Motor neuron (in vitro differentiated cells): ENCODE data around the gene BIRC5. TPM values are rescaled to one million over a fixed set of nuclear protein-coding genes. Genes with fewer than 3 reads are reported as not detected.

ENCODE experiments used
- ATAC-seq, 8 experiments: fragments of 200-7000 bp; cut with Tn5 transposase; replicated peaks in 6 of 8; 2 replicates each; pipeline ENCODE4 v1.8.0; 2021; ENCODE audit warnings: mild to moderate bottlenecking in 8 of 8, moderate library complexity in 8 of 8
- H3K27ac ChIP-seq, 2 donors: fragments of 250-450 bp; sonication (Bioruptor Pico); 2 replicates each; pipeline ENCODE4 v1.9.0; 2021; ENCODE audit warnings: antibody characterized with exemption in 2 of 2, mild to moderate bottlenecking in 2 of 2, moderate library complexity in 1 of 2
- H3K4me1 ChIP-seq, 2 donors: fragments of 250-450 bp; sonication (Bioruptor Pico); replicated peaks in 1 of 2; 2 replicates each; pipeline ENCODE4 v1.6.1; 2021; ENCODE audit warnings: antibody characterized with exemption in 2 of 2, mild to moderate bottlenecking in 2 of 2, moderate library complexity in 1 of 2
- H3K4me3 ChIP-seq, 5 donors: fragments of 250-450 bp; sonication (Bioruptor Pico); 2 replicates each; pipeline ENCODE4 v1.9.0; 2021; ENCODE audit warnings: antibody characterized with exemption in 5 of 5, mild to moderate bottlenecking in 5 of 5, moderate library complexity in 4 of 5
- WGBS, 10 experiments: fragments of 450-650 bp; shearing (Covaris generic); methylation state at CpG; one replicate each; pipeline ENCODE4 v1.0.0; 2022; 5-methylcytosine and 5-hydroxymethylcytosine counted together
- in situ Hi-C, 9 experiments: fragments of 400-800 bp; cut with MboI; loops; one replicate each; pipeline ENCODE4 v1.15.0; 2021; ENCODE audit warnings: low sequenced_read_pairs in 9 of 9, low pct_unique_long_range_greater_than_20kb in 2 of 9; ENCODE audit not compliant: unreplicated experiment in 9 of 9
- total RNA-seq, 8 experiments: library from RNA; unstranded; fragments of 300-600 nt; gene quantifications; 2 replicates each; pipeline versions ENCODE4 v1.2.3 to v1.2.4, GENCODE V29; 2022

The BIRC5 gene
- total RNA-seq, 8 experiments from 2014 or later: 0.46 to 72.6 (median 3.1) TPM

DNA sequence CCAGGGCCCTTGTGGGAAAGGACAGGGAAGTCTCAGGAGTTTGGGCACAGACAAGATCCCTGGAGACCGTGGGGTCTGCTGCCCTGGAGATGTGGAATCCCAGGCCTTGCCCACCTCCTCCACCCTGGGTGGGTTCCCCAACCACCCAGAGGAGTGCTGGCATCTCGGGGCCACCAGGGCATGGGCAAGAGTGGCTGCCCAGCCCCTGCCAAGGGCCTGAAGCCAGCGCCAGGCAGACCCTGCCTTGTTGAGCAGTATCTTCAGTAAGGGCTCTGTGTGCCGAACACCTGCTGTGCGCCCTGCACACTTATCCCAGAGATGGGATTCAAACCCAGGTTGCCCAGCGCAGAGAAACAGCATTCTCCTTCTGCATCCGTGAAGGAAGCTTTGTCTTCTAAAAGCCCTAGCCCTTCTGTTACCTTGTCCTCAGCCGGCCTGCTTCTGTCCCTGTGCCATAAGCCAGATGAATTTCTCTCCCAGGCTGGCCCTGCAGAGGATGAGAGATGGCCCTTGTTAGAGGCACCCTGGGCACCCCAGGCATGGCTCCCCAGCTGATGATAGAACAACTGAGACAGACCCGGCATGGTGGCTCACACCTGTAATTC is 49.8 kb downstream of the BIRC5 start:
- Histone ChIP-seq H3K4me1 (peaks cover 17 to 24% of the 10 kb centered on the region in 2 donors), H3K27ac (no peak overlapping the region), H3K4me3 (no peak overlapping the region)
- in situ Hi-C loops: no loop called here
- ATAC-seq: peak in 3 of 8 experiments; percentile 4 to 8 (median 5)
- 40 to 100% (median 100%) methylated on average over 1 to 2 of the region's 9 CpGs; no CpG with 5 or more reads in 5 of the 10 experiments for WGBS, 10 experiments

DNA sequence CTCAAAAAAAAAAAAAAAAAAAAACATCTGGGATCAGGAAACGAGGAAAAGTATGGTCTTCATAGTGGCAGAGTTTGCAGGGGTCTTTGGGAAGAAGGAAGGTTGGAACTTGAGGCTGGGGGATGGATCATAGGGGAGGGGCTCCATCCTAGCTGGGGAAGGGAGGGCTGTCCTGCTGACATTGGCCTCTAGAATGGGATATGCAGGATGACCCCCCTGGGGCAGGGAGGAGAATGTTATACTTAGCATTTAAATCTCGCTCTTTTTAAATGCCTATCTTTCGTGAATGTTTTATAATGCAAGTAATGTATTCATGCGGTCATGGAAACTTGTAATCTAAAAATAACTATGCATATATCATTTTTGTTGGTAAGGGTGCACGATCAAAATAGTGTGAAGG is 50.5 kb downstream of the BIRC5 start:
- no peak overlapping the region for H3K27ac ChIP-seq
- ATAC-seq: peak in 3 of 8 experiments; percentile 10 to 67 (median 53)
- no peak overlapping the region for H3K4me3 ChIP-seq
- WGBS, 10 experiments: 0 to 100% (median 68%) methylated on average over 1 to 4 of the region's 5 CpGs
- in situ Hi-C loops: no loop called here
- H3K4me1 ChIP-seq: peaks cover 24 to 31% of the 10 kb centered on the region in 2 donors

- in situ Hi-C loops: no loop called here
- Histone ChIP-seq H3K27ac (no peak overlapping the region), H3K4me3 (no peak overlapping the region), H3K4me1 (peaks cover 30 to 36% of the 10 kb centered on the region in 2 donors)
- ATAC-seq: no peak
- 72 to 100% (median 95%) methylated on average over 1 to 3 of the region's 10 CpGs; no CpG with 5 or more reads in 4 of the 10 experiments for WGBS, 10 experiments
Observed at GRCh38 chr17:78265121-78265520, 51.1 kb downstream of the BIRC5 start.

GRCh38 chr17:78266231-78266631 is 52.2 kb downstream of the BIRC5 start:
- WGBS, 10 experiments: 80 to 94% methylated on average over 3 of the region's 6 CpGs; no CpG with 5 or more reads in 8 of the 10 experiments
- H3K4me3 ChIP-seq: no peak overlapping the region
- in situ Hi-C loops: no loop called here
- no peak overlapping the region for H3K27ac ChIP-seq
- H3K4me1 ChIP-seq: peaks cover 38 to 43% of the 10 kb centered on the region in 2 donors
- no peak for ATAC-seq

DNA sequence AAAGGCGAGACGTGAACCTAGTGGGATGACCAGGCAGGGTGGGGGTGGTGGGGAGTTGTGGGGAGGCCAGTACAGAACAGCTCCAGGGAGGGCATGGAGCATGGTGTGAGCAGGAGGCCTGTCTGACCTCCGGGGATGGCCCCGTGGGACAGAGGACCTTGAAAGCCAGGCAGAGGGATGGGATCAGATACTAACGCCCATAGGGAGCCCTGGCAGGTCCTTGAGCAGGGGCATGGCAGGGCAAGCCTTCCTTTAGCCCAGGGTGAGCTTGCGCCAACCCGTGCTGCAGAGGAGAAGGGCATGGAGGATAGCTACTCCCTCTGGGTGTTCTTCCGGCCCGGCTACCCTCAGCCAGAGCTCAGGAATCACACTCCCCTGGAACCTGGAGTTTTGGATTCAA is 52.7 kb downstream of the BIRC5 start:
- Histone ChIP-seq H3K27ac (no peak overlapping the region), H3K4me3 (no peak overlapping the region), H3K4me1 (peaks cover 38 to 43% of the 10 kb centered on the region in 2 donors)
- ATAC-seq: no peak
- WGBS, 10 experiments: 75% methylated on average over 2 of the region's 9 CpGs; no CpG with 5 or more reads in 9 of the 10 experiments
- in situ Hi-C loops: no loop called here

DNA sequence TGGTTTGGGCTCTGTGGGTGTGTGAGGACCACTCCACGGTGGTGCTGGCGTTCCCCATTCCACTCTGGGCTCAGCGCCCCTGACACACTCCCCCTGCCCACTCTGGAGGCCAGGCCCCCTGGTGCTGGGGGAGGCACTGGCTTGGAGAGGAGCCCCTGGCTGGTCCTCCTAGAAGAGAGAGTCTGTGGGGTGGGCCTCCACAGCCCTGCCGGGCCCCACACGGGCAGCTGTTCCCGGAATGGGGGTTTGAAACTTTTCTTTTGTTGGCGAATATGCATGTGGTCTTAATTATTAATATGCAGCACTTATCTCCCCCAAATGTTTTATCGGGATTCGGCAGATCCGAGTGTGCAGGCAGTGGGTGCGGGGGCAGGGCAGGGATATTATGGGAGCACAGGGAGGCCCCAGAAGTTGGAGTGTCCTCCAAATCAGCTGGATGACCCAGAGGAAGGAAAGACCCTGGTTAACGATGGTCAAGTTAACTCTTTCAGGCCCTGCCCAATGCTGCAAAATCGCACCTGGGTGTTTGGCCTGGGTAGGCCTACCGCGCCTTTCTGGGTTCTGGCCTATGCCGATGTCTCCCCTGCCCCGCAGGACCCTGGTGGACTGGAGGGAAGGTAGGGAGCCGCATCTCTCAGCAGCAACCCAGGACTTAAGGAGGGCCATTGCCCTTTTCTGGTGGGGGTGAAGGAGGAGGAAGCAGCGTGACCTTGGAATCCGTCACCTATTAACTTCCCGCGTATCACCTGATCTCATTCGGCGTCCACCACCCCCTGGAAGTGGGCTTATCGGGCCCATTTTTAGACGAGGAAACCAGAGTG is 53.4 kb downstream of the BIRC5 start:
- ATAC-seq: no peak
- in situ Hi-C loops: no loop called here
- H3K4me1 ChIP-seq: peaks cover 38 to 43% of the 10 kb centered on the region in 2 donors
- 40 to 100% (median 71%) methylated on average over 1 to 11 of the region's 26 CpGs; no CpG with 5 or more reads in 2 of the 10 experiments for WGBS, 10 experiments
- no peak overlapping the region for H3K4me3 ChIP-seq
- no peak overlapping the region for H3K27ac ChIP-seq

- H3K27ac ChIP-seq: no peak overlapping the region
- H3K4me3 ChIP-seq: peak overlapping the region in 2 of 5 donors; percentile 26 to 37
- in situ Hi-C loops: no loop called here
- 63% methylated on average over 6 of the region's 24 CpGs; no CpG with 5 or more reads in 9 of the 10 experiments for WGBS, 10 experiments
- H3K4me1 ChIP-seq: peaks cover 37 to 38% of the 10 kb centered on the region in 2 donors
- peak in 2 of 8 experiments; percentile 2 to 3 for ATAC-seq
Observed at GRCh38 chr17:78268191-78268874, 54.3 kb downstream of the BIRC5 start.

DNA sequence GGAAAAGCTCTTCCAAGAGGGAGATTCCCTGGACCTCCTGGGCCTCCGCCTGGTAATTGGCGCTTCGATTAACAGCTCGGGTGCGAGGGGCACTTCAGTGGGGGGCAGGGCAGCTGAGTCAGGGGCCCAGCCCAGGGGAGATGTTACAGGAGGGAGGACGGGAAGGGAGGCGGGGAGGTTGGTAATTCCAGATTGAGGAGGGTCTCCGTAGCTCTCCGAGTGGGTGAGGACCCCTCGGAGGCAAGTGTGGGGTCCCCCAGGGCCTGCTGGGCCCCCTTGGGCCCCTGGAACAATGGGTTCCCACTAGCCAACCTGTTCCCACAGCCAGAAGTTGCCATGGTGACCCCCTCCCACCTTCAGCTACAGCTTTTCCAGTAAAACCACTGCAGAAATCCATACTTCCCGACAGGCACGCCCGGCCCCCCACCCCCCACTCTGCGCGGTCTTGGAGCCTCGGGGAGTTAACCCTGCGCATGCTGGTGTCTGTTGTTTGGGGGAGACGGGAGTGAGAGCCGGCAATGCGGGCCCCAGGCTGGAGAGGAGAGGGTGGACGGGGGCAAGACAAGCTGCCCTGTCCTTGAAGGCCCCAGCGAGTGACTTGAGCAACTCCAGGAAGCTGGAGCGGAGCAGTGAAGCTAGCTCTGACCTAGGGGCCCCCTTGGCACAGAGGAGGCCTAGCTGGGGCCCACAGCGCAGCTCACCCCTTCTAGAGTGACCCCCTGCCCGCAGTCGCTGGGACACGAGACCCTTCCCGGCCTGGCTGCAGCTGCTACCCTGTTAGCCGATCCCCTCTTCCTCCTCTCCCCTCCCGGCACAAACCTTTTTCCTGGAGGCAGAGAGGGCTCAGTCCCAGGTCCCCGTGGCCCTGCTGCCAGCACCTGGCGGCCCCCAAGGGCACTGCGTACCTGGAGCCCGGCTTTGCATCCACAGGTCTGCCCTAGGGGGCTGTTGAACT is 55.2 kb downstream of the BIRC5 start:
- Histone ChIP-seq H3K27ac (peak overlapping the region; percentile 2 to 12), H3K4me1 (peaks cover 35 to 38% of the 10 kb centered on the region in 2 donors), H3K4me3 (peak overlapping the region in 2 of 5 donors; percentile 26 to 37)
- in situ Hi-C loops: no loop called here
- peak; percentile 16 to 66 (median 54) for ATAC-seq
- WGBS, 10 experiments: 0 to 60% (median 20%) methylated on average over 1 to 2 of the region's 34 CpGs; no CpG with 5 or more reads in 5 of the 10 experiments

DNA sequence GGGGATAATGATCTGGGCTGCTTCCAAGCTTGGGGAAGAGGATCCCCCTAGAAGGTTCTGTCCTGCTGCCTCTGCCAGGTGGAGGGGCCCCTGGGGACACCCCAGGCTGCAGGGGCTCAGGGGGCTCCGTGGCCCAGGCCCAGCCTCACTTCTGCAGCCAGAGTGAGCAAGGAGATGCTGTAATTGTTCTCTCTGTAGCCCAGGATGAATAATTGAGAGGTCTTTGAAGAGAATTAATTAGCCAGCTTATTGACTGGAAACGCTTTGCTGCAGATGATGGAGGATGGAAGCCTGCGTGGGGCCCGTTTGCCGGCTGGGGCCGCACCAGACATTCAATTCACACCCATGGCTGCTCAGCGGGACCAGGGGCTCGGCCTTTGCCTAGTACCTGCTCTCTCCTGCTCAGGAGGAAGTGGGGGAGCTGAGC is 55.9 kb downstream of the BIRC5 start:
- peak overlapping the region; percentile 2 to 12 for H3K27ac ChIP-seq
- H3K4me1 ChIP-seq: peaks cover 35 to 38% of the 10 kb centered on the region in 2 donors
- 0 to 80% methylated on average over 2 to 5 of the region's 8 CpGs; no CpG with 5 or more reads in 8 of the 10 experiments for WGBS, 10 experiments
- peak in 5 of 8 experiments; percentile 49 to 61 (median 52) for ATAC-seq
- H3K4me3 ChIP-seq: peak overlapping the region in 2 of 5 donors; percentile 26 to 37
- in situ Hi-C loops: no loop called here

DNA sequence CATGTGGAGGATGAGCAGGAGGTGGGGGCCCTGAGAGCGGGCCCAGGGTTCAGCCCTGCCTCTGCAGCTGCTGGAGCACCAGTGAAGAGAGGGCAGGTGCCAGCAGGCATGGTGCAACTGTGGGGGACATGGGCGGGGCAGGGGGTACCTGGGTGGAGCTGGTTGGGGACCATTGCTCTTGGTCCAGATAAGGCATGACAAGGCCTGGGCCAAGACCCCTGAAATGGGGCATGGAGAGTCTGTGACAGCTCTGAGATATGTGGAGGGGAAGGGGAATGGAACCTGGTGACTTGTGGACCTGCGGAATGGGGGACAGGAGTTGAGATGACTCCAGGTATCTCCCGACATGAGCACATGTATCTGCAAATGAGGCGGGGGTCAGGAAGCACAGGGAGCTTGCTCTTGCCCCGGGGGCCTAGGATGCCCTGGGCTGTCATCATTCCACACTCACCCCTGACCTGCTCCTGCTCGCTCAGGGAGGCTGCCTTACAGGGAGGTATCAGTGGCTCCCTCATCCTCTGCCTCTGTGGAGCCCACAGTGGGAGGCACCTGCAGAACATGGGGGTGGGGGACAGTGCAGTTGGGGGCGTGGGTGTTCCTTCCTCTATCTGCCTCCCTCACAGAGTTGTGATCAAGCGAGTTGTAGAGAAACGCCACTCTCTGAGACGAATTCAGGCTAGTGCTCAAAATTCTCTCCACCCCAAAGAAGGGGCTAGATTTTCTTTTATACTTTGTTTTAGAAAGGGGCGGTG is 57.5 kb downstream of the BIRC5 start:
- no peak overlapping the region for H3K27ac ChIP-seq
- 53 to 100% (median 75%) methylated on average over 1 to 4 of the region's 12 CpGs; no CpG with 5 or more reads in 3 of the 10 experiments for WGBS, 10 experiments
- peaks cover 35 to 38% of the 10 kb centered on the region in 2 donors for H3K4me1 ChIP-seq
- no peak for ATAC-seq
- in situ Hi-C loops: no loop called here
- H3K4me3 ChIP-seq: no peak overlapping the region

- 10 to 96% (median 75%) methylated on average over 2 to 11 of the region's 17 CpGs for WGBS, 10 experiments
- H3K27ac ChIP-seq: no peak overlapping the region
- no peak overlapping the region for H3K4me3 ChIP-seq
- peak in 7 of 8 experiments; percentile 14 to 84 (median 25) for ATAC-seq
- in situ Hi-C loops: no loop called here
- peaks cover 35 to 36% of the 10 kb centered on the region in 2 donors for H3K4me1 ChIP-seq
Observed at GRCh38 chr17:78272181-78272913, 58.3 kb downstream of the BIRC5 start.
